Kidney (tissue), 14 donors: ENCODE measurements around the gene ITPR2. TPM values are rescaled to one million over a fixed set of nuclear protein-coding genes. Genes with fewer than 3 reads are reported as not detected.
"Not testable (repeated sequence)": the region's sequence is repeated elsewhere in the genome, so short reads cannot be mapped to it uniquely, and the experiment has no call there.

Source experiments
- DNase-seq, 5 donors: peaks; one replicate each; pipeline ENCODE4 v3.0.0-alpha.2; 2013 to 2020
- FAIRE-seq: peaks from 2 replicates; lab custom pipeline; 2012; peaks lifted over from hg19 to GRCh38; lab: Jason Lieb, UNC
- H3K27ac ChIP-seq, 2 donors: one replicate each; pipeline ENCODE4 v1.7.0; 2013; ENCODE audit warnings: low read depth in 2 of 2, low read length in 2 of 2, inconsistent platforms in 1 of 2
- H3K27me3 ChIP-seq: one replicate; pipeline ENCODE4 v1.7.1; 2013; ENCODE audit warnings: low read length, inconsistent platforms; ENCODE audit not compliant: control insufficient read depth, insufficient read depth
- H3K36me3 ChIP-seq, 3 donors: one replicate each; pipeline versions ENCODE4 v1.7.0 to v1.7.1; 2013; ENCODE audit warnings: low read length in 3 of 3, control low read depth in 1 of 3, inconsistent platforms in 1 of 3; ENCODE audit not compliant: insufficient read depth in 3 of 3, control insufficient read depth in 2 of 3
- H3K4me1 ChIP-seq, 3 donors: one replicate each; pipeline versions ENCODE4 v1.7.0 to v1.7.1; 2013; ENCODE audit warnings: low read length in 3 of 3, inconsistent platforms in 1 of 3, low read depth in 1 of 3; ENCODE audit not compliant: control insufficient read depth in 2 of 3, insufficient read depth in 2 of 3
- H3K4me3 ChIP-seq, 3 donors: one replicate each; pipeline versions ENCODE4 v1.7.0 to v1.8.1; 2013; ENCODE audit warnings: low read length in 3 of 3, control low read depth in 1 of 3, inconsistent platforms in 1 of 3
- H3K9ac ChIP-seq, 3 donors: one replicate each; pipeline versions ENCODE4 v1.7.0 to v1.7.1; 2013; ENCODE audit warnings: low read length in 3 of 3, control low read depth in 1 of 3, inconsistent platforms in 1 of 3
- H3K9me3 ChIP-seq, 3 donors: one replicate each; pipeline versions ENCODE4 v1.7.0 to v1.7.1; 2013; ENCODE audit warnings: low read length in 3 of 3, control low read depth in 1 of 3, inconsistent platforms in 1 of 3; ENCODE audit not compliant: control insufficient read depth in 2 of 3, insufficient read depth in 1 of 3
- intact Hi-C: fragments of 100-400 bp; cut with DNase I; formaldehyde crosslinking; loops from one replicate; pipeline ENCODE4 v1.11.1; 2022
- polyA plus RNA-seq: library from polyadenylated mRNA; stranded (reverse); fragments of 350-450 nt; fragmentation: Illumina TruSeq; extraction: RNeasy Lipid Tissue Mini Kit (QIAGEN cat#74804); gene quantifications from one replicate; pipeline ENCODE4 v1.2.3, GENCODE V29; 2014; ENCODE audit warnings: low read depth, low replicate concordance; ENCODE audit not compliant: insufficient read depth
- total RNA-seq: library from RNA; stranded (reverse); fragmentation: NEBNext Ultra II Directional; extraction: Animal tissue kit (Norgen Biotek cat#: 25700); gene quantifications from one replicate; pipeline ENCODE4 v1.2.1, GENCODE V29; 2021
- TF ChIP-seq, protein P1 (sequence below): IDR thresholded peaks from 3 replicates; pipeline ENCODE4 v1.5.1; 2012; ENCODE audit warnings: mild to moderate bottlenecking, moderate library complexity, borderline replicate concordance; ENCODE audit not compliant: insufficient read depth; ENCODE audit errors: extremely low read depth
- donor health status: control.
- donor health status: control.
- donor health status: control.
- donor health status: control.
- donor health status: control.
- donor health status: DM: yes; HTN: yes; CAD: no.
- donor health status: Normal renal cell carcinoma (clear cell type).

The ITPR2 gene
- total and polyA plus RNA-seq, 2 donors from 2014 or later: 5.7 to 56.9 TPM

GRCh38 chr12:26646571-26646970, 186.4 kb downstream of the ITPR2 start:
- Histone ChIP-seq H3K27ac (no peak overlapping the region), H3K9ac (no peak overlapping the region), H3K4me1 (peaks cover 0 to 6% (median 0%) of the 10 kb centered on the region in 3 donors), H3K27me3 (no peaks in the 10 kb centered on the region), H3K9me3 (no peaks in the 10 kb centered on the region), H3K36me3 (peaks cover 0 to 3% (median 2%) of the 10 kb centered on the region in 3 donors), H3K4me3 (no peak overlapping the region)
- TF ChIP-seq, protein P1, sequence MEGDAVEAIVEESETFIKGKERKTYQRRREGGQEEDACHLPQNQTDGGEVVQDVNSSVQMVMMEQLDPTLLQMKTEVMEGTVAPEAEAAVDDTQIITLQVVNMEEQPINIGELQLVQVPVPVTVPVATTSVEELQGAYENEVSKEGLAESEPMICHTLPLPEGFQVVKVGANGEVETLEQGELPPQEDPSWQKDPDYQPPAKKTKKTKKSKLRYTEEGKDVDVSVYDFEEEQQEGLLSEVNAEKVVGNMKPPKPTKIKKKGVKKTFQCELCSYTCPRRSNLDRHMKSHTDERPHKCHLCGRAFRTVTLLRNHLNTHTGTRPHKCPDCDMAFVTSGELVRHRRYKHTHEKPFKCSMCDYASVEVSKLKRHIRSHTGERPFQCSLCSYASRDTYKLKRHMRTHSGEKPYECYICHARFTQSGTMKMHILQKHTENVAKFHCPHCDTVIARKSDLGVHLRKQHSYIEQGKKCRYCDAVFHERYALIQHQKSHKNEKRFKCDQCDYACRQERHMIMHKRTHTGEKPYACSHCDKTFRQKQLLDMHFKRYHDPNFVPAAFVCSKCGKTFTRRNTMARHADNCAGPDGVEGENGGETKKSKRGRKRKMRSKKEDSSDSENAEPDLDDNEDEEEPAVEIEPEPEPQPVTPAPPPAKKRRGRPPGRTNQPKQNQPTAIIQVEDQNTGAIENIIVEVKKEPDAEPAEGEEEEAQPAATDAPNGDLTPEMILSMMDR: no peak
- intact Hi-C loops: no loop called here
- FAIRE-seq: no peak
- DNase-seq: no peak

DNA sequence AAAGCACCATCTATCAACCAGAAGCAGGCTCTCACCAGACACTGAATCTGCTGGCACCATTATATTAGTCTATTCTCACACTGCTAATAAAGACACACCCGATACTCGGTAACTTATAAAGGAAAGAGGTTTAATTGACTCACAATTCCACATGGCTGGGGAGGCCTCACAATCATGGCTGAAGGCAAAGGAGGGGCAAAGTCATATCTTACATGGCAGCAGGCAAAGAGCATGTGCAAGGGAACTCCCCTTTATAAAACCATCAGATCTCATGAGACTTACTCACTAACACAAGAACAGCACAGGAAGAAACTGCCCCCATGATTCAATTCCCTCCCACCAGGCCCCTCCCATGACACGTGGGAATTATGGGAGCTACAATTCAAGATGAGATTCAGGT, 188.6 kb downstream of the ITPR2 start:
- H3K27me3 ChIP-seq, FAIRE-seq, H3K9me3 ChIP-seq, H3K36me3 ChIP-seq, H3K9ac ChIP-seq, DNase-seq, H3K4me1 ChIP-seq, intact Hi-C loops, H3K27ac ChIP-seq, H3K4me3 ChIP-seq: not testable (repeated sequence)

- DNase-seq: no peak
- FAIRE-seq: no peak
- TF ChIP-seq, protein P1: no peak
- Histone ChIP-seq H3K9ac (no peak overlapping the region), H3K4me1 (peaks cover 0 to 2% (median 0%) of the 10 kb centered on the region in 3 donors), H3K27me3 (no peaks in the 10 kb centered on the region), H3K36me3 (peaks cover 0 to 3% (median 0%) of the 10 kb centered on the region in 3 donors), H3K4me3 (no peak overlapping the region), H3K27ac (no peak overlapping the region), H3K9me3 (no peaks in the 10 kb centered on the region)
- intact Hi-C loops: no loop called here
These were observed 189.3 kb downstream of the ITPR2 start for GRCh38 chr12:26643532-26644315.

DNA sequence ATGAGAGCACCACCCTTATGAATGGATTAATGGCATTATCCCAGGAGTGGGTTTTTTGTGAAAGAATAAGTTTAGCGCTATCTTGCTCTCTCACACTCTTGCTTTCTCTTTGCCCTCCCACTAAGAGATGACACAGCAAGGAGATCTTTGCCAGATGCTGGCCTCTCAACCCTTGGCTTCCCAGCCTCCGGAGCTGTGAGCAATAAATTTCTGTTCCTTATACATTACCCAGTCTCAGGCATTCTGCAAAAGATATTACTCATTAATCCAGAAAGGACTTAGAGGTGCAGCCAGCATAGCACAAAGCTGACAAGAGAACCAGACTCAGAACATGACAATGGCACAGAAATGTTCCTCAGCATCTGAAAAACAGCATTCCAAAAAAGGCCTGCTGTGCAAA, 190.6 kb downstream of the ITPR2 start:
- H3K27me3 ChIP-seq: no peaks in the 10 kb centered on the region
- no peak overlapping the region for H3K4me3 ChIP-seq
- TF ChIP-seq, protein P1: no peak
- intact Hi-C loops: no loop called here
- H3K9ac ChIP-seq: no peak overlapping the region
- H3K9me3 ChIP-seq: no peaks in the 10 kb centered on the region
- no peak overlapping the region for H3K27ac ChIP-seq
- peaks cover 0 to 3% (median 0%) of the 10 kb centered on the region in 3 donors for H3K36me3 ChIP-seq
- no peak for DNase-seq
- FAIRE-seq: no peak
- H3K4me1 ChIP-seq: no peaks in the 10 kb centered on the region
